ENCODE results near the gene SPAG9. TPM values are rescaled to one million over a fixed set of nuclear protein-coding genes. Genes with fewer than 3 reads are reported as not detected.

The SPAG9 gene
- total RNA-seq, 1 experiment from 2014 or later = 54.3 TPM

DNA sequence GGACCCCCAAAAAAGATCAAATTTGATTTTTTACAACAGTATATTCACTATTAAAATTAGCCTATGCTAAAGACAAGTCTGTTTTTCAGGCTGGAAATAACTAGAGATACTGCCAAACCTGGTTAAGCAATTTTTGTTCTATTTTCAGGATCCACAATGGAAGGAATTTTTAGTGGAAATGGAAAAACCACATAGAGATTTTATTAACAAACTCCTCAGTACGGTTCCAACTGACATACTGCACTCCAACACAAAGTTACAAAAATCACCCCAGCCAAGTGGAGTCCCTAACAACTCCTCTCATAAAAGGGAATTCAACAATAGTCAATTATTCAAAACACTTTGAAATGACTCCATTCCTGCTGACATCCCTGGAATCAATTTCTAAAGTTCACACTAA is 152.9 kb downstream of the SPAG9 start:
- H3K23ac ChIP-seq (ENCODE audit: insufficient read length, low read depth, low read length) = no peak overlapping the region
- no peak overlapping the region for H3K56ac ChIP-seq (ENCODE audit: insufficient read length, low read depth, low read length)
- no peak overlapping the region for H3T11ph ChIP-seq (ENCODE audit: low read length)
- Mint-ChIP-seq H3K27ac (no peak overlapping the region), H3K36me3 (ENCODE audit: insufficient read depth in 1 of 3, low read depth in 3 of 3) (peaks cover 1 to 45% (median 39%) of the 10 kb centered on the region in 3 experiments; a peak in 5 of 7 replicates), H3K9me3 (no peaks in the 10 kb centered on the region), H3K4me1 (no peaks in the 10 kb centered on the region), H3K27me3 (ENCODE audit: low read depth) (no peaks in the 10 kb centered on the region), H3K4me3 (no peak overlapping the region)
- no peak overlapping the region for H2BK120ac ChIP-seq (ENCODE audit: low read depth, low read length, poor library complexity, severe bottlenecking)
- H3K4me2 ChIP-seq (ENCODE audit: insufficient read depth, insufficient read length, low read length) = no peak overlapping the region
- no peaks in the 10 kb centered on the region for H3K27me3 ChIP-seq (ENCODE audit: insufficient read depth, low read length)
- H2AFZ ChIP-seq (ENCODE audit: low read length) = no peak overlapping the region
- no peak overlapping the region for H2BK12ac ChIP-seq (ENCODE audit: insufficient read length, low read depth, low read length)
- H3K79me1 ChIP-seq (ENCODE audit: insufficient read depth, low read depth, low read length, poor library complexity, severe bottlenecking) = no peaks in the 10 kb centered on the region
- no peaks in the 10 kb centered on the region for H4K20me1 ChIP-seq (ENCODE audit: control insufficient read depth, insufficient read depth, insufficient read length)
- H3K9ac ChIP-seq (ENCODE audit: extremely low read depth, insufficient read length, low read length) = no peak overlapping the region
- no peak overlapping the region for H4K91ac ChIP-seq (ENCODE audit: insufficient read length, low read depth, low read length)
- no peak overlapping the region for H3K4ac ChIP-seq (ENCODE audit: low read depth, low read length)
- no peaks in the 10 kb centered on the region for H3K79me2 ChIP-seq (ENCODE audit: insufficient read depth, low read length)
- H3K27ac ChIP-seq (ENCODE audit: insufficient read length, low read depth, low read length) = no peak overlapping the region
- no peak overlapping the region for H2BK15ac ChIP-seq (ENCODE audit: low read depth, low read length)
- H3K23me2 ChIP-seq (ENCODE audit: insufficient read length, low read depth, low read length, poor library complexity, severe bottlenecking) = no peaks in the 10 kb centered on the region
- no peak overlapping the region for H3K18ac ChIP-seq (ENCODE audit: insufficient read length, low read depth, low read length)
- H2BK20ac ChIP-seq (ENCODE audit: low read depth, low read length, poor library complexity, severe bottlenecking) = no peak overlapping the region
- H4K5ac ChIP-seq (ENCODE audit: insufficient read length, low read depth, low read length) = no peak overlapping the region
- no peak overlapping the region for H2BK5ac ChIP-seq (ENCODE audit: insufficient read length, low read length)
- H3K9me3 ChIP-seq (ENCODE audit: control insufficient read depth, low read depth, low read length) = no peaks in the 10 kb centered on the region
- no peak overlapping the region for H4K8ac ChIP-seq (replicated peaks; ENCODE audit: insufficient read length, low read depth, low read length)
- no peaks in the 10 kb centered on the region for H3K4me1 ChIP-seq (ENCODE audit: insufficient read depth, low read length)
- H3K14ac ChIP-seq (ENCODE audit: insufficient read depth, low read length) = no peak overlapping the region
- no peak for DNase-seq
- no CpG with 5 or more reads among the region's 1 CpG for WGBS (ENCODE audit: extremely low coverage, insufficient read length, low lambda C conversion rate)
- H2AK5ac ChIP-seq (ENCODE audit: insufficient read length, low read length) = no peak overlapping the region
- TF ChIP-seq, protein P1, sequence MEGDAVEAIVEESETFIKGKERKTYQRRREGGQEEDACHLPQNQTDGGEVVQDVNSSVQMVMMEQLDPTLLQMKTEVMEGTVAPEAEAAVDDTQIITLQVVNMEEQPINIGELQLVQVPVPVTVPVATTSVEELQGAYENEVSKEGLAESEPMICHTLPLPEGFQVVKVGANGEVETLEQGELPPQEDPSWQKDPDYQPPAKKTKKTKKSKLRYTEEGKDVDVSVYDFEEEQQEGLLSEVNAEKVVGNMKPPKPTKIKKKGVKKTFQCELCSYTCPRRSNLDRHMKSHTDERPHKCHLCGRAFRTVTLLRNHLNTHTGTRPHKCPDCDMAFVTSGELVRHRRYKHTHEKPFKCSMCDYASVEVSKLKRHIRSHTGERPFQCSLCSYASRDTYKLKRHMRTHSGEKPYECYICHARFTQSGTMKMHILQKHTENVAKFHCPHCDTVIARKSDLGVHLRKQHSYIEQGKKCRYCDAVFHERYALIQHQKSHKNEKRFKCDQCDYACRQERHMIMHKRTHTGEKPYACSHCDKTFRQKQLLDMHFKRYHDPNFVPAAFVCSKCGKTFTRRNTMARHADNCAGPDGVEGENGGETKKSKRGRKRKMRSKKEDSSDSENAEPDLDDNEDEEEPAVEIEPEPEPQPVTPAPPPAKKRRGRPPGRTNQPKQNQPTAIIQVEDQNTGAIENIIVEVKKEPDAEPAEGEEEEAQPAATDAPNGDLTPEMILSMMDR (conservative IDR thresholded peaks at IDR 0.05) = no peak

Data from H9 (cell line).